BJ (cell line): ENCODE data around the gene NFIX. TPM values are rescaled to one million over a fixed set of nuclear protein-coding genes. Genes with fewer than 3 reads are reported as not detected.
A peak's percentile ranks its signal among the peaks of the same experiment; 100 is the strongest.

Experiments
- CTCF ChIA-PET: fragments of 350-600 bp; formaldehyde crosslinking; extraction: SDS; loops from one replicate; lab custom pipeline; 2021; ENCODE audit warnings: antibody characterized with exemption, inconsistent platforms; lab: Yijun Ruan, JAX
- POLR2A ChIA-PET: fragments of 300-600 bp; sonication (Branson Sonifier 250); formaldehyde crosslinking; extraction: SDS; loops from one replicate; lab custom pipeline; 2021; ENCODE audit warnings: antibody characterized with exemption; lab: Charles Lee
- DNase-seq: peaks from one replicate; pipeline ENCODE4 v3.0.0-alpha.2; 2011; ENCODE audit warnings: low read depth
- H3K27me3 ChIP-seq: 2 replicates; pipeline ENCODE4 v1.6.0; 2011; ENCODE audit warnings: low read length; ENCODE audit not compliant: control insufficient read depth, insufficient read depth
- H3K36me3 ChIP-seq: 2 replicates; pipeline ENCODE4 v1.5.1; 2011; ENCODE audit warnings: low read length; ENCODE audit not compliant: control insufficient read depth, insufficient read depth
- H3K4me3 ChIP-seq: 2 replicates; pipeline ENCODE4 v1.5.1; 2011; ENCODE audit warnings: low read depth, mild to moderate bottlenecking, control low read depth, low read length
- CTCF ChIP-seq: IDR thresholded peaks from 2 replicates; pipeline ENCODE4 v1.5.1; 2011; ENCODE audit warnings: low read depth, mild to moderate bottlenecking, control low read depth, inconsistent platforms, low read length, moderate library complexity; ENCODE audit not compliant: insufficient read depth
- polyA plus RNA-seq: library from polyadenylated mRNA; depleted of rRNA; stranded (reverse); fragments of >200 nt; gene quantifications from 2 replicates; pipeline ENCODE4 v1.2.3, GENCODE V29; 2011

NFIX gene
- polyA plus RNA-seq, 1 experiment: 29.4 TPM

- POLR2A ChIA-PET: no interaction called here
- Histone ChIP-seq H3K36me3 (peaks cover 7% of the 10 kb centered on the region), H3K4me3 (peak overlapping the region; percentile 43), H3K27me3 (no peaks in the 10 kb centered on the region)
- no peak for TF ChIP-seq CTCF
- DNase-seq: no peak
- CTCF ChIA-PET: interaction anchor here (1.2 to 14.7 kb wide), 3 partner anchors 9 to 67 kb away, joined by 3 to 358 read pairs (median 95); no protein-coding TSS in a partner anchor
Measured at GRCh38 chr19:13025819-13026456, 30.7 kb downstream of the NFIX start.

GRCh38 chr19:13026462-13027370 lies 31.4 kb downstream of the NFIX start:
- peaks cover 7% of the 10 kb centered on the region for H3K36me3 ChIP-seq
- CTCF ChIA-PET: interaction anchor here (1.1 to 14.7 kb wide), 4 partner anchors 32 to 66 kb away, joined by 3 to 358 read pairs (median 50); no protein-coding TSS in a partner anchor
- no peak for DNase-seq
- H3K4me3 ChIP-seq: peak overlapping the region; percentile 43
- POLR2A ChIA-PET: no interaction called here
- no peak for TF ChIP-seq CTCF
- H3K27me3 ChIP-seq: no peaks in the 10 kb centered on the region

GRCh38 chr19:13027557-13027956 lies 32.3 kb downstream of the NFIX start:
- Histone ChIP-seq H3K4me3 (peak overlapping the region; percentile 10), H3K27me3 (no peaks in the 10 kb centered on the region), H3K36me3 (peaks cover 7% of the 10 kb centered on the region)
- ChIA-PET POLR2A (no interaction called here), CTCF (interaction anchor here (1.1 to 14.7 kb wide), 5 partner anchors 31 to 65 kb away, joined by 3 to 358 read pairs (median 4); no protein-coding TSS in a partner anchor)
- TF ChIP-seq CTCF: no peak
- no peak for DNase-seq

GRCh38 chr19:13028027-13028426 lies 32.8 kb downstream of the NFIX start:
- DNase-seq: no peak
- H3K27me3 ChIP-seq: no peaks in the 10 kb centered on the region
- ChIA-PET CTCF (interaction anchor here (1.1 to 14.7 kb wide), 5 partner anchors 30 to 65 kb away, joined by 3 to 358 read pairs (median 3); no protein-coding TSS in a partner anchor), POLR2A (no interaction called here)
- peaks cover 7% of the 10 kb centered on the region for H3K36me3 ChIP-seq
- no peak for TF ChIP-seq CTCF
- no peak overlapping the region for H3K4me3 ChIP-seq
